Bronchial epithelial cell (primary cell): Measurements from ENCODE around the gene GPC5. TPM values are rescaled to one million over a fixed set of nuclear protein-coding genes. Genes with fewer than 3 reads are reported as not detected.

Source experiments
- DNase-seq: peaks from one replicate; pipeline ENCODE4 v3.0.0-alpha.2; 2010; ENCODE audit warnings: low read depth
- FAIRE-seq: peaks from 2 replicates; lab custom pipeline; 2011; peaks lifted over from hg19 to GRCh38; lab: Jason Lieb, UNC
- H3K27me3 ChIP-seq: 2 replicates; pipeline ENCODE4 v1.5.1; 2011; ENCODE audit warnings: low read length; ENCODE audit not compliant: control insufficient read depth, insufficient read depth
- H3K36me3 ChIP-seq: 2 replicates; pipeline ENCODE4 v1.5.1; 2011; ENCODE audit warnings: low read length; ENCODE audit not compliant: control insufficient read depth, insufficient read depth
- H3K4me3 ChIP-seq: 2 replicates; pipeline ENCODE4 v1.5.1; 2011; ENCODE audit warnings: mild to moderate bottlenecking, low read depth, low read length, control low read depth
- CTCF ChIP-seq: IDR thresholded peaks from 2 replicates; pipeline ENCODE4 v1.5.1; 2011; ENCODE audit warnings: mild to moderate bottlenecking, moderate library complexity, low read length, control low read depth, inconsistent platforms; ENCODE audit not compliant: insufficient read depth, severe bottlenecking
- total RNA-seq: library from RNA; depleted of rRNA; stranded (reverse); fragments of >200 nt; gene quantifications from 2 replicates; pipeline ENCODE4 v1.2.1, GENCODE V29; 2014

Gene GPC5
- total RNA-seq, 1 donor from 2014 or later = 1.8 TPM

- Histone ChIP-seq H3K4me3 (no peak overlapping the region), H3K36me3 (no peaks in the 10 kb centered on the region), H3K27me3 (no peaks in the 10 kb centered on the region)
- no peak for DNase-seq
- no peak for FAIRE-seq
- TF ChIP-seq CTCF = no peak
Observed at GRCh38 chr13:92761710-92762109, 1363.3 kb downstream of the GPC5 start.

GRCh38 chr13:92767468-92767867 lies 1369.0 kb downstream of the GPC5 start:
- no peak for FAIRE-seq
- no peak for TF ChIP-seq CTCF

GRCh38 chr13:92768602-92769001 lies 1370.2 kb downstream of the GPC5 start:
- TF ChIP-seq CTCF = no peak
- H3K36me3 ChIP-seq = no peaks in the 10 kb centered on the region
- FAIRE-seq (no peak), DNase-seq (no peak)
- H3K27me3 ChIP-seq = no peaks in the 10 kb centered on the region
- no peak overlapping the region for H3K4me3 ChIP-seq

More at GRCh38 chr13:92767468-92767867, 1369.0 kb downstream of the GPC5 start:
- Histone ChIP-seq H3K36me3 (no peaks in the 10 kb centered on the region), H3K27me3 (no peaks in the 10 kb centered on the region), H3K4me3 (no peak overlapping the region)
- DNase-seq = no peak

- H3K36me3 ChIP-seq = no peaks in the 10 kb centered on the region
- DNase-seq (no peak), FAIRE-seq (no peak)
- no peak for TF ChIP-seq CTCF
- H3K4me3 ChIP-seq = no peak overlapping the region
- no peaks in the 10 kb centered on the region for H3K27me3 ChIP-seq
Observed at GRCh38 chr13:92769046-92769445, 1370.6 kb downstream of the GPC5 start.

GRCh38 chr13:92775658-92776057 lies 1377.2 kb downstream of the GPC5 start:
- no peaks in the 10 kb centered on the region for H3K27me3 ChIP-seq
- FAIRE-seq = no peak
- TF ChIP-seq CTCF = no peak
- H3K4me3 ChIP-seq = no peak overlapping the region
- H3K36me3 ChIP-seq = no peaks in the 10 kb centered on the region
- no peak for DNase-seq

- no peak for DNase-seq
- no peaks in the 10 kb centered on the region for H3K36me3 ChIP-seq
- TF ChIP-seq CTCF = no peak
- no peaks in the 10 kb centered on the region for H3K27me3 ChIP-seq
- FAIRE-seq = no peak
- H3K4me3 ChIP-seq = no peak overlapping the region
Observed at GRCh38 chr13:92781965-92782690, 1383.7 kb downstream of the GPC5 start.
